GM20431 (cell line): ENCODE measurements around the gene KCTD3.

Experiments
- in situ Hi-C: fragments of 300-500 bp; cut with MseI, MboI; formaldehyde crosslinking; loops from one replicate; pipeline ENCODE4 v1.15.0; 2020; ENCODE audit warnings: low sequenced_read_pairs; ENCODE audit not compliant: unreplicated experiment

KCTD3 gene

DNA sequence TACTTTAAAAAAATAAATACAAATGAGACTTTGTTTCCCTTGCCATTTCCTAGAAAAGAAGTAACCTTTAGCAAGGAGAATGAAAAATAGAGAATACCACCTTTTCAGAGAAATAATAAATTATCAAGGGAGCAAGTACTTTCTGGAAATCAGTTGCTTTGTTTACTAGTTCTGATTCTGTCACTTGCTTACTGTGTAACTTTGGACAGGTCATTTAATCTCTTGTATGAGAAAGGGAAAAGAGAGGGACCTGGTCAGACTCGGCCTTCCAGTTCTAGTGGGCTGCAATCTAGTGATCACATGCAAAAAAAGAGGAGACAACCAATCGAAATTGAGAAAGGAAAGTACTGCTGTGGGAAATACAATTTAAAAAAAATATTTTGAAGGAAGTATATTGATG lies 34.2 kb downstream of the KCTD3 start:
- in situ Hi-C loops = no loop called here

DNA sequence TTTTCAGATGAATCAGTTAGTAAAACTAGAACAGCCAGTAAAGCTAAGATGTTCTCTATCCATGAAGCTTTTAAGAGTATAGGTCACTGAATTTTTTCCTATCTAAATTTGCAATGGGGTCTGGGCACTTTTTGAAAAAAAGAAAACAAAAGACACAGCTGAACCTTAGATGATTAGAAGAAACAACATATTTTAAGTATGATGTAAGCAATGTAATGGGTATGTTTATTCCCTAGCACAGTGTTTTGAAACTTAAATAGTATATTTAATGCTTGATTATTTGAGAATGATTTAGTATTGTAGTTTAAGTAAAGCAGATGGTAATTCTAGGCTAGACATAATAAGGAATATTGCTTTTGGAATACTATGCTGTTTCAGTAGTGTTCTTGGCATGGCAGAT lies 36.2 kb downstream of the KCTD3 start:
- in situ Hi-C loops = no loop called here

DNA sequence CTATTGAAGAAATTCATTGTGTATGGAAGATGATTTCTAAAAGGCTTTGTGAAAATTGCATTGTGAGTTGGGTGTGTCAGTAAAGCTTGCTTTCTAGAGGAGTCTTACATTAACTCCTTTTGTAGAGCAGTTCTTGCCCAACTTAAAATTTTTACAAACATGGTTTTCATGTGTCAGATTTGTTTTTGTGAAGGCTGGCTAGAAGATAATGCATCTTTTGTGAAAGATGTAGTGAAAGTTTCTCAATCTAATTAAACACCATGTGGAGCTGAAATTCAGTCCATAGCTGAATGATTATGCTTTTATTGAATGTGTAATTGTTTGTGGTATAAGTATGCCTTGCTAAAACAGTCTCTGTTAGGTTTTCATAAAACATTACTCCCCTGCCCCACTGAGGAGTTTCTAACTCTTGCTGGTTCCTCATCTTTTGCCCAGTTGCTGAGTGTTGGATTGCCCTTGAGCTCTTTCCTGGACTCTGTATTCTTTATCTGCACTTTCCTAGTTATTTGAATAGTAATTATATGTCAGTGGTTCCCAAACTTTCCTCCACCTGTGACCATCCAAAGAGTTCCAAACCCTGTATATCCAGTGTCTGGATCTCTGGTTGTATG lies 38.0 kb downstream of the KCTD3 start:
- in situ Hi-C loops = no loop called here

DNA sequence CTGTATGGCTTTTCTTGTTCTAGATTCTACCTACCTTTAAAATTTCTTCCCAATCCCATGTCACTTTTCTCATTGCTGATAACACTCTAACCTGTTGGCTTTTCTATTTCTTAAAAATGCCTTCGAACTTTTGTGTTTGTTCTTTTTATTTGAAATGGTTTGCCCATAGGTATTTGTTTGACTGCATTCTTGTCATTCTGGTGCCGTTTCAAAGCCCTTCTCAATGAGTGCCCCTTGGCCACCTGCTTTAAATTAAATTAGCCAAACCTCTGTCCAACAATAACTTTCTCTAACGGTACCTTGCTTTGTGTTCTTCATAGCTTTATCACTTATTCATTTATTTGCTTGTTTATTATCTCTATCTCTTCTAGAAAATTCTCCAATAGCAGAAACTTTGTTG lies 38.9 kb downstream of the KCTD3 start:
- in situ Hi-C loops = no loop called here

DNA sequence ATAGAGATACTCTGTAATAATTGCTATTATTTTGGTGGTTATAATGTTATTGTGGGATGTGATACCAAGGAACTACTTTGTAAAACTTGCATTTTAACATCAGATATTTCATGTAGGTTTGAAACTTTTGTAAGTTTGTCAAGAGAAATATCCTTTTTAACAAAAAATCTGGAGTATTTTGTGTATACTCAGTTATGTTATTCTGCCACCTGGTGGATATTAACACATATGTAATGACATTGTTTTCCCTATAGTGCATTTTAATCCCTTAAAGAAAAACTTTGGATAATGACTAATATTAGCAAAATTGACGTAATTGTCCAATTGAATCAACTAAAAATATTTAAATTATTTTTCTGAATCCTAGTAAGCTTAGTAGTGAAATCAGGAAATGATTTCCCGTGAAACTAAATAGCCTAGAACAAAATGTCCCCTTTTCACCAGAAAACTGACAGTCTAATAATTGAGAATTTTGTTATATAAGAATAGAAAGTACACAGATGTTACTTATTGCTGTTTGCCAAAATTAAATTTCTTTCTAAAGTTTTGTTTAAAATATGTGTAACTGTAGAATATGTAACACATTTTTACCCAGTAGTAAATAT lies 39.6 kb downstream of the KCTD3 start:
- in situ Hi-C loops = no loop called here

DNA sequence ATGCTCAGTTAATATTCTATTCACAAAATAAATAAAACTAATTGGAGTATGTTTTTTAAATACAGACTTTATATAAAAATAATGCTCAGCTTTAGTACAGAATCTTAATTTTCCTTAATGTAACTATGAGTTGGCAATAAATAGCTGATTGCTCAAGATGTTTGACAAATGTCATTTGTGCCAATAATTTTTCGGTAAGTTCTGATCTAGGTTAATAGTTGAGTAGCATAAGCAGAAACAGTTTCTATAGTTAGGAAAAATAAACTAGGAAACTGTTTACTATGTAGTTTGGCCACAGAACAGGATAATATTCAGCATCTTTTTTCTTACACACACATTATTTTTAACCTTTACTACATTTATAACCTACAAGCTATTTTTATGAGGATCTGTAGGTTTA lies 40.3 kb downstream of the KCTD3 start:
- in situ Hi-C loops = no loop called here

DNA sequence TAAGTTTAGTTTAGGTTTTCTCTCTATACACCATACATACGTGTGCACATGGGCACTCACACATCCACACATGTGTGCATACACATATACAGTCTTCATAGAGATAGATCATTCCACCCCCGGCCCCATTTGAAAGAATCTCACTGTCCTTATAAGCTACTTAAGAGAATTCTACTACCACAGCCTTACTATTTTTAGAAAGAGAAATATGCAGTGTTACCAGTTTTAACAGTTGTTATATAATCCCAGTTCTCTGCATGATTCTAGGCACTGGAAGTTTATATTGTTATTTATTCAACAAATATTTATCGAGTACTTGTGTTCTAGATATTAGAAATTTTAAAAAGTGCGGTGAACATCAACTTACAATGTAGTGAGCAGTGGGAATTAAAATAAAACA lies 41.5 kb downstream of the KCTD3 start:
- in situ Hi-C loops = no loop called here

DNA sequence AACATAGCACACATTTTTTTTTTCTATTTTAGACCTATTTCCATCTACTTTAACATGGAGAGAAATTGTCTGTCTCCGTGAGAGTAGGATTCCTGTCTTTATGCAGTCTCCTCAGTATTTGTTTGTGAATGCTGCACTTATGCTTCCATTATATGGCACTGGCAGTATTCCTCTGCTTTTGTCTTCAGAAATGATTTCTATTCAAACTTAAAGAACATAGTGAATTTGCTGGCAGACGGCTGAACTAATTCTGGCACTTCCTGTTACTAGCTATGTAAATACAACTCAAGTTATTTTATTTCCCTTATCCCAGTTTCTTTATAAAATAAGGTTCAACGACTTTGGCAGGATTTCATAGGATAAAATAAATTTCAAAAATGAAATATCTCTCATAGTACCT lies 45.3 kb downstream of the KCTD3 start:
- in situ Hi-C loops = no loop called here

DNA sequence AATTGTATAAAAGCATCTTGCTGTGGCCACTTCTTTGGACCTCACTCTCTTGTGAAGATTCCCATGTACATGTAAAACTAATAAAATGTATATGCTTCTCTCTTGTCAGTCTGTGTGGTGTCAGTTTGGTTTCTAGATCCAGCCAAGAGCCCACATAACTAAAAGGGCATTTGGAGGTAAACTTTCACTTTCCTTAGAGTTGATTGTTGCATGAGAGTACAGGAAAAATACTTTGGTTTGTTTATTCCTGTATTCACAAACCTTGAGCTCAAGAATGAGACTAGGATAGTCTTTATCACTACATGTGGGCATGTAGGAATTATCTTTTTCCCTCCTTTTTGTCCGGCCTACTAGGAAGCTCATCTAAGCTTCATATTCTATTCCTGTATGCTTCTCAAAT lies 50.9 kb downstream of the KCTD3 start:
- in situ Hi-C loops = no loop called here

DNA sequence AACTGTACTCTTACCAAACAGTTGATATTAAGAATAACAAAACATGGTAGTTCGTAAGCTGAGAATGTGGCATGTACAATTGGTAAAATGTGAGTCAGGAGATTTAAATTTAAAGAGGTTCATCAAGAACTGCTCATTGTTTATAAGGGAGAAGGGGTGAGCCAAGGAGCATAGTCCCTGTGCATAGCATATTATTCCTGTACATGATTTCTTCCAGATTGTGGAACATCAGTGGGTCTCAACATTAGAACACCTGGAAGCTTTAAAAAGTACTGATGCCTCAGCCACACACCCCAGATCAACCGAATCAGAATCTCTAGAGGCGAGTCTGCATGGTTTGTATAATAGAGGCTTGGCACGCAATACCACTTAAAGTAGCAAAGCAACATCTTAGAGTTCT lies 56.1 kb downstream of the KCTD3 start:
- in situ Hi-C loops = no loop called here

DNA sequence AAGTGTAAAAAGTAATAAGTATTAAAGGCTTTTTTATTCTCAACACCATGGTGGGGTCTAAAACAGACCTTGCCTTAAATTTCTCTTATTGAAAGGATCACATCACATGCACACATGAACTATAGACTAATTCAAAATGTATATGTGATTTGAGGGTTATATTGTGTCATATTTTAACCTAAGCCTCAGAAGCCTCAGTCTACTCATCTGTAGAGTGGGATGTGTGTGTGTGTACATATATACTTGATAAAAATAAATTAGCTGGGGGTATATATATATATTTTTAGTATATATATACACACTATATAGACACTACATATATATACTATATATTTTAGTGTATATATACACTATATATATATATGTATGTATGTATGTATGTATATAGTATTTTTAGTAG lies 58.8 kb downstream of the KCTD3 start:
- in situ Hi-C loops = no loop called here

DNA sequence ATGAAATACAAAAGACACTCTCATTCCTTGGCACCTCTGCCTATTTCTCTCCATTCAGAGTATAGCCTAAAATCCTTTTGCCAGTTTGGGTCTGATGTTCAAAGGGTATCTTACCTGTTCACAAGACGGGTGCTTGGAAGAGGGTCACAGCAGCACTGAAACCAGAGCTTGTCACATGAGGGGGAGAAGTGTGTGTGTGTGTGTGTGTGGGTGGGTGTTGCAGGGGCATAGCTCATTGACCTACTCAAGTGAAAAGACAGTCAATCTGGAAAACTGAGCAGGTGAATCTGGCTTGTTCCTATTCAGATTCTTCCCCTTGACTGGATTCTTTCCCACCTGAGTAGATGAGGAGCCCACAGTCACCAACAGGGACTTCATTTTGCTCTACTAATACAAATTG lies 63.9 kb downstream of the KCTD3 start:
- in situ Hi-C loops = no loop called here

DNA sequence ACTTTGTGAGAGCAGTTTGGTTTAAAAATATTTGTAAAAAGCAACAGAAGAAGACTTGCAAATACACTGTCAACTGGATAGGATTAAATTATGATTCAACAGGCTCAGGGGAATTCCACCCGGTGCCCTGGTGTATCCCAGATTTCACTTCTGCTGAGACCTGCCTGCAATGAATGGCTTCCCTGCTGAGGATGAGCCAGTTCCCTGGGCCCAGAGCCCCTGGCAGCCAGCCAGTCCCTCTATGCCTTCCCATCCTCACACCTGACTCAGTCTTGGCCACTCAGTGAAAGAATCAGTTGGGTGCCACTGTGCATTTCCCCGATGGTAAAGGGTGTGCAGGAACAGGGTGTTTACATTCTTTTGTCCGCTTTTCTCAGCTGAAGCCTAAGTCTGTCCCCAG lies 64.4 kb downstream of the KCTD3 start:
- in situ Hi-C loops = no loop called here

DNA sequence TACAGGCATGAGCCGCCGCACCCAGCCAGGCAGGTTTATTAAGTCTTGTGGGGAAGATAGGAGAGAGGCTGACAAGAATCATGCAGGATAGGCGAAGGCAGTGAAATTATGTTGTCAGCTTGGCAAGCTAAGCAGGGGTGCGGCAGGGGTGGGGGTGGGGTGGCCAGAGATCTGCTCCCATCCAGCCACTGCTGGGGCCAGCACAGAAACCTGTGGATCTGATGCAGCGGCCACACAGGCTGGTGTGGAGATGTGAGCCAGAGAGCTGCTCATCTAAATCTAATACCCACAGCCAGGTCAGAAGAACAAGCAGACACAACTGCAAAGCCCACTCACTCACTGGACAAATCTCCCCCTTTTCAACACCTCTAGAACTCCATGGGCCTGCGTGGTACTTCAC lies 68.7 kb downstream of the KCTD3 start:
- in situ Hi-C loops = no loop called here

DNA sequence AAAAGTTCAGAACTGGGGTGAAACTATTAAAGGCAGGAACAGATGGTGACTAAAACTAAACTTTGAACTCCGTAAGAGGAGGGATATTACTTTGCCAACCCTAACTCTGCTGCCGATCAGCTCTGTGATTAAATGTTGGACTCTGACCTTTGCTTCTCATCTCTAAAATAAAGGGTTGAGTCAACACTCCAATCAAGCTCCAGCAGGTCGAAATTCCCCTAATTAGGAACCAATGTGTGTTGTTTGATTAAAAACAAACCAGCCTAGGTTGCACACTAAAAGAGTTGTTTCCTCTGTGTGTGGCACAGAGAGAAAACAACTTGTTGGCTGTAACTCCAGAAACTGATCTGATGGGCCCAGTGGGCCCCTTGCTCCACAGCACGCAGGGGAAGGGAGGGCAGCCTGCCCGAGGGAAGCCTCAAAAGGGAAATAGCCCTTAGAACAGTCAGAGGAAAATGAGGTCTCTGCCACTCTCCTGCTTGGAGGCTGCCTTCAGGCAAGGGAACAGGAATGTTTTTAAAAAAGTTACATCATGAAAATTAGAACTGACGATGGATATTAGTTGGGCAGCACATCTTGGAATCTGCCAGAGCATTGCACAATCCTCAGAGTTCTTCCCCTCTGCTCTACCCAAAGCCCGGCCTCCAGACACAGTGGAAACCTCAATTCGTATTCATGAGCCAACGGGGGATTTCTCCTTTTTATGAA lies 69.3 kb downstream of the KCTD3 start:
- in situ Hi-C loops = no loop called here

DNA sequence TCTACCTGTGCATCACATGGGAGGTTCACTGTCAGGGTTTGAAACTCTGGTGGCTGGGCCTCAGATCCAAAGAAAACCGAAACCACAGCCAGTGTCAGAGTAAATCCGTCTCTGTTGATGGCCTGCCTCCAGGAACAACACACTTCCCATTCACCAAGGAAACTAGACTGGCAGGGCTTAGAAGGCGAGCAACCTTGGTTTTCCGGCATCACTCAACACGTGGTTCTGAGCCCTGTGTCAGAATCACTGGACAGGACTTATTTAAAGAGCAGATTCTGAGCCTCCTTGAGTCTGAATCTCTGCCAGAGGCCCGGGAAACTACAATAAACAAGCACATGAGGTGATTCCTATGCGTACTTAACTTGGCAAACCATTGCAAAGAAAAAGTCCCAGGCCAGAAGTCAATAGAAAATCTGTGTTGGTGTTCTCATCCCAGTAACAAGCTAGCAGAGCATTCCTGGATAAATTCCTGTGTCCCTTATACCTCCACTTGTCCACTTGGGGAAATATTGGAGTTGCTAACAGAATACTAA lies 70.0 kb downstream of the KCTD3 start:
- in situ Hi-C loops = no loop called here

DNA sequence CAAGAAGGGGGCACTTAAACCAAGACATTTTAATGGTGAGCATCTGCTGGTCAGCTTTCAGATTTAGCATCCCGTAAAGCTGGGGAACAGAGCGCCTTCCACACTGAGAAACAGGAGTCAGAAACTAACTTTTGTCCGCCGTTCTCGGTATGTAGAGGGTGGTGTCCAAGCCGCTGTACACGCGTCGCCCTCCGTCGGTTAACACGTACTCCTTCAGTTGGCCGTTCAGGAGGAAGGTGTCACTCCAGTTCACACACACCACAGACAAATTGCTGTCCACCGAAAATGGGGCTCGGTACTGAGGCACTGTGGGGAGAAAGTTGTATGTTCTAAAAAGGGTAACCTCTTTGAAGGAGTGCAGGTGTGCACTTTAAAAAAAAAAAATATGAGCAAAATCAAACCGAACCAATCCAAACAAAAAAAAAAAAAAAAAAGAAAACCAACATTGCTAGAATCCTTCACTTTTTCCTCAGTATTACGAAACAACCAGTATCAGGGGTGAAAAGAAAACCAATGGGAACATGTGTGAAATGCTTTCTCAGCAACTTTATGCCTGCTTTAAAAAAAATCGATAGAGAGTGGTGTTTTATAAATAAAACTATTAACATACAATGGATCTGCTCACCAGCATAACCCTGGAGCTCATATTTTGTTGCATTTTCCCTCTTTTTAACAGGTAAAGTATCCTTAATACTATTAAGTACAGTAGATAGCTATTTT lies 73.5 kb downstream of the KCTD3 start:
- in situ Hi-C loops = no loop called here

DNA sequence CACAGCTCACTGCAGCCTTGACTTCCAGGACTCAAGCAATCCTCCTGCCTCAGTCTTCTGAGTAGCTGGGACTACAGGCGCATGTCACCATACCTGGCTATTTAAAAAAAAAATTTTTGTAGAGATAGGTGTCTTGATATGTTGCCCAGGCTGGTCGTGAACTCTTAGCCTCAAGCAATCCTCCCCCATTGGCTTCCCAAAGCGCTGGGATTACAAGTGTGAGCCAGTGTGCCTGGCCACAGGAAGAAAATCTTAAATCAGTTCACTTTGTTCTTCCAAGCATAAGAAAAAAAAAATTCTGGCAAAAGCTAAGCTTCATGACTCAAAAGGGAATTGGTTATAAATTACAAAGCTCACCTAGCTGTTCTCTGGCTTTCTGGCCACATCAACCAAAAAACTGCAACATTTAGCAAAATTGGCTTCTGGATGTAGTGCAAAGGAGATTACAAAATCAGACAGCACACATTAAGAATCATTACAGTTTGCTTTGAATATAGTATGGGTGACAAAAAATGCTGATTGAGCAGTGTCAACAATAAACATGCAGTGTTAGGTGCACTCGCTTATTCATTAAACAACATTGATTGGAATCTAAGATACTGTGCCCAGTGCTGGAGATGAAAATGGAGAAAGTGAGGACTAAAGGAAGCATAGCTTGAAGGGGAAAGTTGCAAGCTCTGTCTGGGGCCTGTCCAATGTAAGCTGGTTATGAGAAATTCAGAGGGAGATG lies 76.7 kb downstream of the KCTD3 start:
- in situ Hi-C loops = no loop called here

DNA sequence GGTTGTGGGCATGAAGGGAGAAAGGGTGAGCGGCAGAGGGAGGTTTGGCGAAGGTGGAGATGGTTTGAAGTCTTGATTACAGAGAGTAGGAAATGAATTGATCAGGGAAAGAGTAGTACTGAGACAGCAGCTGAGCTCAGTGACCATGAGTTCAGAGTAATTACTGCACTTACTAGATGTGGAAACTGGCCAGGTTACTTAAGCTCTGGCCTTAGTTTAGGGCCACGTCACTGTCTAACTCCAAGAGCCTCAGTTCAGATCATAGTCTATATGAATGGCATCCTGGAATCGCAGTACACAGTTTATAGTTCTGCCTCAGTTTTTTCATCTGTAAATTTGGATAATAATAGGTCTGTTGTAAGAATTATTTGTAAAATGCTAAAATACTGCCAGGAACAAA lies 78.1 kb downstream of the KCTD3 start:
- in situ Hi-C loops = no loop called here

DNA sequence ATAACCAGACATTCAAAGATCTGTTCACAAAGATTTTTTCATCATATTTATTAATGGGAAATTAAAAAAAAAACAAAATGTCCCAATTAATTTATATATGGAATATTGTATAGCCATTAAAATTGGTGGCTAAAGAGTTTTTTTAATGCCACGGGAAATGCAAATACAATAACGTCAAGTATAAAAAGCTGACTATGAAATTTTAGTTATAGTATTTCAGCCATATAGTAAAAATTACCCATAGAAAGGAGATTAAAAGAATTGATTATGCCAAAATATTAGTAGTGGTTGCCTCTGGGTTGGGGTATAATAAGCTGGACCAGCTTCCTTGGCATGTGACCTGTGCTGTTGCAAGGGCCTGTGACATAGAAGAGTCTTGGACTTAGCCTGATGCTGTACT lies 78.8 kb downstream of the KCTD3 start:
- in situ Hi-C loops = no loop called here
